Measurements from ENCODE around the gene UQCC5.

The UQCC5 gene

DNA sequence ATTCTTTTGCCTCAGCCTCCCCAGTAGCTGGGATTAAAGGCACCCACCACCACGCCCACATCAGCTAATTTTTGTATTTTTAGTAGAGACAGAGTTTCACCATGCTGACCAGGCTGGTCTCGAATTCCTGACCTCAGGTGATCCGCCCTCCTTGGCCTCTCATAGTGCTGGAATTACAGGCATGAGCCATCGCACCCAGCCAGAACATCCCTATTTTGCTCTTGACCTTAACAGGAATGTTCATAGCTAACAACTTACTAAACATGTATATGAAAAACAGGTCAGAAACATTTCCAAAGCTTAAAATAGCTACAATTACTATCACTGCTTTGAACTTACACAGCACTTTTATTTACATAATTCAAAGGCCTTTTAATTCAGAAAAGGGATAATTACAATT lies 33.7 kb downstream of the UQCC5 start:
- H3K36me3 ChIP-seq = no peaks in the 10 kb centered on the region
- no peaks in the 10 kb centered on the region for H3K27me3 ChIP-seq
- H3K4me1 ChIP-seq = no peaks in the 10 kb centered on the region
- H3K4me3 ChIP-seq (ENCODE audit: low read depth, low read length) = no peak overlapping the region
- no peaks in the 10 kb centered on the region for H3K9me3 ChIP-seq
- no peak for DNase-seq
- TF ChIP-seq, protein P1, sequence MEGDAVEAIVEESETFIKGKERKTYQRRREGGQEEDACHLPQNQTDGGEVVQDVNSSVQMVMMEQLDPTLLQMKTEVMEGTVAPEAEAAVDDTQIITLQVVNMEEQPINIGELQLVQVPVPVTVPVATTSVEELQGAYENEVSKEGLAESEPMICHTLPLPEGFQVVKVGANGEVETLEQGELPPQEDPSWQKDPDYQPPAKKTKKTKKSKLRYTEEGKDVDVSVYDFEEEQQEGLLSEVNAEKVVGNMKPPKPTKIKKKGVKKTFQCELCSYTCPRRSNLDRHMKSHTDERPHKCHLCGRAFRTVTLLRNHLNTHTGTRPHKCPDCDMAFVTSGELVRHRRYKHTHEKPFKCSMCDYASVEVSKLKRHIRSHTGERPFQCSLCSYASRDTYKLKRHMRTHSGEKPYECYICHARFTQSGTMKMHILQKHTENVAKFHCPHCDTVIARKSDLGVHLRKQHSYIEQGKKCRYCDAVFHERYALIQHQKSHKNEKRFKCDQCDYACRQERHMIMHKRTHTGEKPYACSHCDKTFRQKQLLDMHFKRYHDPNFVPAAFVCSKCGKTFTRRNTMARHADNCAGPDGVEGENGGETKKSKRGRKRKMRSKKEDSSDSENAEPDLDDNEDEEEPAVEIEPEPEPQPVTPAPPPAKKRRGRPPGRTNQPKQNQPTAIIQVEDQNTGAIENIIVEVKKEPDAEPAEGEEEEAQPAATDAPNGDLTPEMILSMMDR (IDR thresholded peaks at IDR 0.05; ENCODE audit: low read depth, low read length) = no peak

DNA sequence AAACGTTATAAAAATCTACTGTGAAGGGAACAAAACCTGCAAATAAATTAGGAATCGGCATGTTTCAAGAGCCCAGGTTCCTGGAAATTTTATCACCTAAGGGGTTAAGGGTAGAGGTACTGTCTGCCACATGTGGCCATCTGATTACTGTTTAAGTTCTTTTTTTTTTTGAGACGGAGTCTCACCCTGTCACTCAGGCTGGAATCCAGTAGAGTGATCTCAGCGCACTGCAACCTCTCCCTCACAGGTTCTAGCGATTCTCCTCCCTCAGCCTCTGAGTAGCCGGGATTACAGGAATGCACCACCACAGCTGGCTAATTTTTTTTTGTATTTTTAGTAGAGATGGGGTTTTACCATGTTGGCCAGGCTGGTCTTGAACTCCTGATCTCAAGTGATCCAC lies 35.8 kb downstream of the UQCC5 start:
- Histone ChIP-seq H3K9me3 (no peaks in the 10 kb centered on the region), H3K4me1 (no peaks in the 10 kb centered on the region), H3K4me3 (ENCODE audit: low read depth, low read length) (no peak overlapping the region), H3K36me3 (no peaks in the 10 kb centered on the region; the same call in 1 of the 2 replicates), H3K27me3 (no peaks in the 10 kb centered on the region)
- TF ChIP-seq, protein P1 (IDR thresholded peaks at IDR 0.05; ENCODE audit: low read depth, low read length) = no peak
- no peak for DNase-seq

DNA sequence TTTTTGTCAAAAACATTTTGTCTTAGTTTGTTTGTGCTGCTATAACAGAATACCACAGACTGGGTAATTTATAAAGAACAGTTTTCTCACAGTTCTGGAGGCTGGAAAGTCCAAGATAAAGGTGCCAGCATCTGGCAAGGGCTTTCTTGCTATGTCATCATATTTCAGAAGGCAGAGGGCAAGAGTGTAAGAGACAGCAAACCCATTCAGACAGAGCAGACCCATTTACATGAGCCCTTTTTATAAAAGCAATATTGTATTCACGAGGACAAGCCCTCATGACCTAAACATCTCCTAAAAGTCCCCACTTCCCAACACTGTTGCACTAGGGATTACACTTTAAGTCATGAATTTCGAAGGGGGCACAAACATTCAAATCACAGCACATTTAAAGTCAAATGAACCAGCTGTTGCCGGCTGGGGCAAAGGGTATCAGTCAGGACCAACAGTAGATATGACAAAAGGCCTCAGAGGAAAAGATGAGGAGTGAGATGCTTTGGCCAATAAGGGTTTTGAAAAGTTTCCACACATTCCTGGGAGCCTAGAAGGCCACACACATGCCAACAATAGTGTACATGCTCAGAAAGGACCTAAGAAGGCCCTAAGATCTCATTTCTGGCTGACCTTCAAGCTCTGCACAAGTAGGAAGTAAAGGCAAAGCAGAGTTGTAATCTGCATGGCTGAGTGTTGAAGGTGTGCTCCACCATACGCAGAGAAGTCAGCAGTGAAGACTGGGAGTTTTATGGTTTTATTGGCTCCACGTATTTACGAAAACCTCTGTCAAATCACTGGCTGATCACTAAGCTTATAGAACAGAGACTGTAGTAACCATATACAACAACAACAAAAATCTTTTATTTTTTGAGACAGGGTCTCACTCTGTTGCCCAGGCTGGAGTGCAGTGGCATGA lies 37.9 kb downstream of the UQCC5 start:
- Histone ChIP-seq H3K36me3 (no peaks in the 10 kb centered on the region; the same call in 1 of the 2 replicates), H3K9me3 (no peaks in the 10 kb centered on the region), H3K27me3 (no peaks in the 10 kb centered on the region), H3K4me3 (ENCODE audit: low read depth, low read length) (no peak overlapping the region), H3K4me1 (no peaks in the 10 kb centered on the region)
- DNase-seq = no peak
- TF ChIP-seq, protein P1 (IDR thresholded peaks at IDR 0.05; ENCODE audit: low read depth, low read length) = no peak
